ENCODE data around the gene KRTAP5-3.

Gene KRTAP5-3

GRCh38 chr11:1608363-1608762, at the start of gene KRTAP5-3:
Gene KRTAP5-3, minus strand, starts transcription at chr11:1608463. Its CDS starts 78 bp downstream, at chr11:1608385.
- DNase-seq (ENCODE audit: low read depth): no peak
- no peak for TF ChIP-seq CTCF (IDR thresholded peaks at IDR 0.05; ENCODE audit: low read depth, low read length, missing control alignments)
- no peak within 1 kb of the TSS for H3K4me3 ChIP-seq (ENCODE audit: low read depth, low read length)

DNA sequence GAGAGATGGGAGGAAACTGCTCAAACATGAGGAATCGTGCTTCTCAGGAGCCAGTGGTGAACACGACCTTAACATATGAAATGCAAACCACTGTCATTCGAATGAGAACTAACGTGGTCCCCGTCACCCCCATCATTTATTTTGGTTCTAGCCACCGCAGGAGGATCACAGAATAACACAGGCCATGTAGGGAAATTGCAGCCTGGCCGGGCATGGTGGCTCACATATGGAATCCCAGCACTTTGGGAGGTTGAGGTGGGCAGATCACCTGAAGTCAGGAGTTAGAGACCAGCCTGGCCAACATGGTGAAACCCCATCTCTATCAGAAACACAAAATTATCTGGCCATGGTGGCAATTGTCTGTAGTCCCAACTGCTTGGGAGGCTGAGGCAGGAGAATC, 48.4 kb upstream of the KRTAP5-3 start:
- no peak for TF ChIP-seq CTCF (IDR thresholded peaks at IDR 0.05; ENCODE audit: low read depth, low read length, missing control alignments)
- H3K4me3 ChIP-seq (ENCODE audit: low read depth, low read length): no peak overlapping the region
- no peak for DNase-seq (ENCODE audit: low read depth)

DNA sequence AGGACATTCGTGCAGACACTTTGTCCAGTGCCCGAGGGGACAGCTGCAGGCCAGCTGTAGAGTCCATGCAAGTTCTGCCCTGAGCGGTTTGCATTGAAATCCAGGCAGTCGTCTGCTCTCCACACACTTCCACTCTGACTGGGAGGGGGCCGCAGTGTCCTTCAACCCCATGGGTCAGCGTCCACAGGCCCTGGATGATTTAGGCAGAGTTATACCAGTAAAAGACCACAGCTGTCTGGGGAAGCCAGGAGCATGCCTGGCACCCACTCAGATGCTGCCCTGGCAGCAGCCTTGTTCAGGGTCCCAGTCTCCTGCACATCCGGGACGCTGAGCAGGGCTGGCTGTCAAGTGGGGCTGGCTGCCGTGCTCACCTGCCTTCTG, 47.8 kb upstream of the KRTAP5-3 start:
- H3K4me3 ChIP-seq (ENCODE audit: low read depth, low read length): no peak overlapping the region
- TF ChIP-seq CTCF (IDR thresholded peaks at IDR 0.05; ENCODE audit: low read depth, low read length, missing control alignments): no peak
- DNase-seq (ENCODE audit: low read depth): no peak

DNA sequence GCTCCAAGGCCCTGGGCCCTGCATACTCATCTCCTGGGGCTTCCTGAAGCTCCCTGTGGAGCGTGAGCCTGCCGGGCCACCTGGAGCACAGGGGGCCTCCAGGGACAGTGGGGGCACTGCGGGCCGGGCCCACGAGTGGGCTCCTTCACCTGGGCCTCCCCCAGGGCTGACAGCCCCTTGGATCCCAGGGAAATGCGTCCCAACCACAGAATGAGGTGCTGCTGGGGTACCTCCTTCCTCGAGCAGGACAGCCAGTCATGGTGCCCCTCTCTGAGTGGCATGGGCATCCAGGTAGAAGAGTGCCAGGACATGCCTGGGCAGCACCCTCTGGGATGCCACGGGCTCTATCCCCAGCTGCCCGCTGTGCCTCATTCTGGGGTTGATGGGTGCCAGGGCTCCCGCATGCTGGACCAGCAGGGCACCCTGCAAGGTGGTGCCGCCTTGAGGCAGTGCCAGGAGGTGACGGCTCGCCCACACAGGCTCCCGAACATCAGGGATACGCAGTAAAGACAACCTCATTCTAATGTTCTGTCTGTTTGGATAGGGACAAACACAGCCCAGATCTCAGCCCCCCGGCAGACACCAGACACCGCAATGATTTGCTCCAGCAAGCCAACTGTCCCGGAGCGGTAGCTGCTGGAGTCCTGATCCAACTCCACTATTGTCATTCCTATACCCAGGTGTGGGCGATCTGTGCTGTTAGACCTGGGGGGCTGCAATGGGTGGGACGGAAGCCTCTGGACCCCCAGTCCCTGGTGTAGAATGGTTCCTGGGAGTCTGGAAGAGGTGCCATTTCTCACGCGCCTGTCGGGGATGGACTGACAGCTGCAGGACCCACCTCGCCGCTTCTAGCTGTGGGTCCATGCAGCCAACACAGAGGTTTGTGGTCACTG, 47.2 kb upstream of the KRTAP5-3 start:
- no peak overlapping the region for H3K4me3 ChIP-seq (ENCODE audit: low read depth, low read length)
- no peak for DNase-seq (ENCODE audit: low read depth)
- no peak for TF ChIP-seq CTCF (IDR thresholded peaks at IDR 0.05; ENCODE audit: low read depth, low read length, missing control alignments)

DNA sequence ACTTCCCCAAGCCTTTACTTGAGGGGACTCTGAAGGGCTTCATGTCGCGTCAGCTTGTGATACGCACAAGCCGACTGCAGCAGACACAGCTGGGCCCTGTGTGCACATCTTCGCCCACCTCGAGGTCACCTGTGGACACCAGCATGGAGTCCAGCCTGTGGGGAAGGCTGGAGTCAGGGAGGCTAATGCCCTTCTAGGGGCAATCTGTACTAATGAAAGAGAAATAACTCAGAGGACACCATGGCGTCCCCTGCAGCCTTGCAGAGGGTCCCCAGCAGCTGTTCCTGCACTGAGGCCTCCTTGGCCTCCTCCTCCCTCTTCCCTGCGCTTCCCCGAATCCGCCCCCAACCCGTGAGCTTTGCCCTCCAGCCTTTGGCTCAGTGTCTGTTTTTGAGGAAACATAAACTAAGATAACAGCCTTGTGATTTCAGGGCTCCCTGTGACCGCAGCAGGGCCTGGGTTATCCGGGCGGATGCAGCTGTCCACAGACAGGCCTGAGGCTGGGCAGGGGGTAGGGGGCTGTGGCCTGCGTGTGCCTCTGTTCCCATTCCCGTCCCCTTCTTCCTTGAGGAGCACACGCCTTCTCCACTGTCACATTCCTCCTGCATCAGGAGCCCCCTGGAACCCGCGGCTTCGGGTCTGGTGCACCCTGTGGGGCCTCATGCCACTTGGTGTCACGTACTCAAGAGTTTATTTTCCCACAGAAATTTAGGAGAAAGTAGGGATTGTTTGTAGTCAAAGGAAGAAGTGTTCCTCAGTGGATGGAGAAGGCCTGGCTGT, 46.3 kb upstream of the KRTAP5-3 start:
- no peak for TF ChIP-seq CTCF (IDR thresholded peaks at IDR 0.05; ENCODE audit: low read depth, low read length, missing control alignments)
- no peak overlapping the region for H3K4me3 ChIP-seq (ENCODE audit: low read depth, low read length)
- no peak for DNase-seq (ENCODE audit: low read depth)

- H3K4me3 ChIP-seq (ENCODE audit: low read depth, low read length): no peak overlapping the region
- TF ChIP-seq CTCF (IDR thresholded peaks at IDR 0.05; ENCODE audit: low read depth, low read length, missing control alignments): no peak
- DNase-seq (ENCODE audit: low read depth): no peak
Measured at GRCh38 chr11:1653541-1654387, 45.5 kb upstream of the KRTAP5-3 start.

All from GM12864 (cell line).